Measurements from ENCODE around the gene CHST8.

DNA sequence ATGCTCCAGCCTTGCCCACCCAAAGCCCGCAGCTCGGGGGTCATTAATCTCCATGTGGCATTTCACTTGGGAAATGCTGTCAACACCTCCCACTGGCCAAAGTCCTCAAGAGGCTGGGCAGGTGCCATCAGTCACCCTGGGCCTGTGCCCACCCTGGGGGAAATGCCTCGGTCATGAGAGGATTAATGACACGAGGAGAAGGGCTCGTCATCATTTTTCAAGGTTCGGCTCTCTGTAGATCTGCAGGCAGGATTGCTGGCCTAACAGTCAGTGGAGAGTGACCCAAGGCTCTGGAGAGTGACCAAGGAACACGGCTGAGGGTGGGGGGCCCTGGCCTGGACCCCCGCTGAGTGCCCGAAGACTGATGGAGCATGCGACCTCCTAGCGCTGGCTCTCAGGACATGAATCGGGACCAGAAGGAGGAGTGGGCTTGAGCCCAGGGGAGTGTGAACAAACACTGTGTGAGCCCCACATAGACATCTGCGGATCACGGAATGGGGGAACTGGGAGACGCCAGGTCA, 159.7 kb downstream of the CHST8 start:
- TF ChIP-seq YY1 (IDR thresholded peaks at IDR 0.05) (no peak), CTCF (IDR thresholded peaks at IDR 0.05; ENCODE audit: low read depth, low read length, missing input control) (no peak), ZBTB33 (IDR thresholded peaks at IDR 0.05) (no peak), GABPA (IDR thresholded peaks at IDR 0.05 in 1 of 2, conservative IDR thresholded peaks at IDR 0.05 in 1 of 2) (no peak), FOXA1 (IDR thresholded peaks at IDR 0.05) (no peak), JUND (IDR thresholded peaks at IDR 0.05) (no peak), SP1 (IDR thresholded peaks at IDR 0.05) (no peak), HNF4G (IDR thresholded peaks at IDR 0.05) (no peak)
- TF ChIP-seq, protein P1, sequence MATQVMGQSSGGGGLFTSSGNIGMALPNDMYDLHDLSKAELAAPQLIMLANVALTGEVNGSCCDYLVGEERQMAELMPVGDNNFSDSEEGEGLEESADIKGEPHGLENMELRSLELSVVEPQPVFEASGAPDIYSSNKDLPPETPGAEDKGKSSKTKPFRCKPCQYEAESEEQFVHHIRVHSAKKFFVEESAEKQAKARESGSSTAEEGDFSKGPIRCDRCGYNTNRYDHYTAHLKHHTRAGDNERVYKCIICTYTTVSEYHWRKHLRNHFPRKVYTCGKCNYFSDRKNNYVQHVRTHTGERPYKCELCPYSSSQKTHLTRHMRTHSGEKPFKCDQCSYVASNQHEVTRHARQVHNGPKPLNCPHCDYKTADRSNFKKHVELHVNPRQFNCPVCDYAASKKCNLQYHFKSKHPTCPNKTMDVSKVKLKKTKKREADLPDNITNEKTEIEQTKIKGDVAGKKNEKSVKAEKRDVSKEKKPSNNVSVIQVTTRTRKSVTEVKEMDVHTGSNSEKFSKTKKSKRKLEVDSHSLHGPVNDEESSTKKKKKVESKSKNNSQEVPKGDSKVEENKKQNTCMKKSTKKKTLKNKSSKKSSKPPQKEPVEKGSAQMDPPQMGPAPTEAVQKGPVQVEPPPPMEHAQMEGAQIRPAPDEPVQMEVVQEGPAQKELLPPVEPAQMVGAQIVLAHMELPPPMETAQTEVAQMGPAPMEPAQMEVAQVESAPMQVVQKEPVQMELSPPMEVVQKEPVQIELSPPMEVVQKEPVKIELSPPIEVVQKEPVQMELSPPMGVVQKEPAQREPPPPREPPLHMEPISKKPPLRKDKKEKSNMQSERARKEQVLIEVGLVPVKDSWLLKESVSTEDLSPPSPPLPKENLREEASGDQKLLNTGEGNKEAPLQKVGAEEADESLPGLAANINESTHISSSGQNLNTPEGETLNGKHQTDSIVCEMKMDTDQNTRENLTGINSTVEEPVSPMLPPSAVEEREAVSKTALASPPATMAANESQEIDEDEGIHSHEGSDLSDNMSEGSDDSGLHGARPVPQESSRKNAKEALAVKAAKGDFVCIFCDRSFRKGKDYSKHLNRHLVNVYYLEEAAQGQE (IDR thresholded peaks at IDR 0.05), result no peak
